H9 (cell line): Measurements from ENCODE around the gene ACYP2. TPM values are rescaled to one million over a fixed set of nuclear protein-coding genes. Genes with fewer than 3 reads are reported as not detected.

Experiments
- DNase-seq: peaks from one replicate; pipeline ENCODE4 v3.0.0-alpha.2; 2017
- H2AFZ ChIP-seq: one replicate; pipeline ENCODE4 v1.6.1; 2013; ENCODE audit warnings: mild to moderate bottlenecking, low read length, control low read depth, moderate library complexity
- H2AK5ac ChIP-seq: 2 replicates; pipeline ENCODE4 v1.6.1; 2013; ENCODE audit warnings: low read length, control low read depth, mixed read lengths; ENCODE audit not compliant: insufficient read length
- H2BK120ac ChIP-seq: one replicate; pipeline ENCODE4 v1.6.1; 2013; ENCODE audit warnings: low read depth, mild to moderate bottlenecking, low read length, control low read depth, inconsistent platforms; ENCODE audit not compliant: poor library complexity, severe bottlenecking
- H2BK12ac ChIP-seq: 2 replicates; pipeline ENCODE4 v1.6.1; 2013; ENCODE audit warnings: low read length, control low read depth, mixed read lengths, low read depth; ENCODE audit not compliant: insufficient read length
- H2BK15ac ChIP-seq: 2 replicates; pipeline ENCODE4 v1.6.1; 2013; ENCODE audit warnings: low read depth, low read length, control low read depth
- H2BK20ac ChIP-seq: one replicate; pipeline ENCODE4 v1.6.1; 2013; ENCODE audit warnings: low read depth, mild to moderate bottlenecking, low read length, control low read depth, inconsistent platforms; ENCODE audit not compliant: poor library complexity, severe bottlenecking
- H2BK5ac ChIP-seq: 2 replicates; pipeline ENCODE4 v1.6.1; 2013; ENCODE audit warnings: low read length, control low read depth, mixed read lengths; ENCODE audit not compliant: insufficient read length
- H3K14ac ChIP-seq: 2 replicates; pipeline ENCODE4 v1.6.1; 2013; ENCODE audit warnings: low read length, control low read depth; ENCODE audit not compliant: insufficient read depth
- H3K18ac ChIP-seq: 2 replicates; pipeline ENCODE4 v1.6.1; 2013; ENCODE audit warnings: low read depth, mild to moderate bottlenecking, mixed read lengths, low read length, control low read depth; ENCODE audit not compliant: insufficient read length
- H3K23ac ChIP-seq: 2 replicates; pipeline ENCODE4 v1.6.1; 2013; ENCODE audit warnings: low read length, control low read depth, mixed read lengths, low read depth; ENCODE audit not compliant: insufficient read length
- H3K23me2 ChIP-seq: 2 replicates; pipeline ENCODE4 v1.6.1; 2013; ENCODE audit warnings: low read depth, mild to moderate bottlenecking, mixed read lengths, low read length, control low read depth; ENCODE audit not compliant: insufficient read length, poor library complexity, severe bottlenecking
- H3K27ac ChIP-seq: 2 replicates; pipeline ENCODE4 v1.5.1; 2013; ENCODE audit warnings: low read length, control low read depth, mixed read lengths, low read depth; ENCODE audit not compliant: insufficient read length
- H3K27me3 ChIP-seq: 2 replicates; pipeline ENCODE4 v1.6.1; 2013; ENCODE audit warnings: low read length, control low read depth, inconsistent platforms; ENCODE audit not compliant: insufficient read depth
- H3K4ac ChIP-seq: 2 replicates; pipeline ENCODE4 v1.6.1; 2013; ENCODE audit warnings: low read depth, mild to moderate bottlenecking, control low read depth, inconsistent platforms, low read length, moderate library complexity
- H3K4me1 ChIP-seq: 2 replicates; pipeline ENCODE4 v1.6.1; 2013; ENCODE audit warnings: low read length, control low read depth, inconsistent platforms; ENCODE audit not compliant: insufficient read depth
- H3K4me2 ChIP-seq: 2 replicates; pipeline ENCODE4 v1.6.1; 2013; ENCODE audit warnings: low read length, control low read depth, mixed read lengths; ENCODE audit not compliant: insufficient read length, insufficient read depth
- H3K56ac ChIP-seq: 2 replicates; pipeline ENCODE4 v1.6.1; 2013; ENCODE audit warnings: low read depth, mild to moderate bottlenecking, mixed read lengths, low read length, control low read depth; ENCODE audit not compliant: insufficient read length
- H3K79me1 ChIP-seq: 2 replicates; pipeline ENCODE4 v1.6.1; 2013; ENCODE audit warnings: low read depth, mild to moderate bottlenecking, moderate library complexity, low read length, control low read depth, inconsistent platforms; ENCODE audit not compliant: insufficient read depth, poor library complexity, severe bottlenecking
- H3K79me2 ChIP-seq: 2 replicates; pipeline ENCODE4 v1.6.1; 2013; ENCODE audit warnings: low read length, control low read depth, inconsistent platforms; ENCODE audit not compliant: insufficient read depth
- H3K9ac ChIP-seq: 2 replicates; pipeline ENCODE4 v1.6.1; 2013; ENCODE audit warnings: low read length, control low read depth, mixed read lengths; ENCODE audit not compliant: insufficient read length; ENCODE audit errors: extremely low read depth
- H3K9me3 ChIP-seq: one replicate; pipeline ENCODE4 v1.6.1; 2013; ENCODE audit warnings: low read depth, low read length, inconsistent platforms; ENCODE audit not compliant: control insufficient read depth
- H3T11ph ChIP-seq: one replicate; pipeline ENCODE4 v1.6.1; 2013; ENCODE audit warnings: mild to moderate bottlenecking, low read length, control low read depth, inconsistent platforms
- H4K20me1 ChIP-seq: one replicate; pipeline ENCODE4 v1.6.1; 2013; ENCODE audit not compliant: control insufficient read depth, insufficient read length, insufficient read depth
- H4K5ac ChIP-seq: 2 replicates; pipeline ENCODE4 v1.6.1; 2013; ENCODE audit warnings: low read depth, mild to moderate bottlenecking, mixed read lengths, low read length, control low read depth; ENCODE audit not compliant: insufficient read length
- H4K8ac ChIP-seq: replicated peaks from 2 replicates; pipeline ENCODE4 v1.6.1; 2013; ENCODE audit warnings: low read length, control low read depth, mixed read lengths, low read depth; ENCODE audit not compliant: insufficient read length
- H4K91ac ChIP-seq: 2 replicates; pipeline ENCODE4 v1.6.1; 2013; ENCODE audit warnings: low read depth, mild to moderate bottlenecking, moderate library complexity, mixed read lengths, low read length, control low read depth; ENCODE audit not compliant: insufficient read length
- H3K27ac Mint-ChIP-seq, 3 experiments: 2 replicates in 2 of 3; 3 replicates in 1 of 3; pipeline ENCODE4 v1.8.0; 2020 to 2021; ENCODE audit warnings: mixed read lengths in 3 of 3, mild to moderate bottlenecking in 1 of 3, moderate library complexity in 1 of 3
- H3K27me3 Mint-ChIP-seq: 2 replicates; pipeline ENCODE4 v1.8.0; 2021; ENCODE audit warnings: low read depth, mild to moderate bottlenecking, moderate library complexity, mixed read lengths
- H3K36me3 Mint-ChIP-seq, 3 experiments: 2 replicates in 2 of 3; 3 replicates in 1 of 3; pipeline ENCODE4 v1.8.0; 2020 to 2021; ENCODE audit warnings: low read depth in 3 of 3, mixed read lengths in 3 of 3; ENCODE audit not compliant: insufficient read depth in 1 of 3
- H3K4me1 Mint-ChIP-seq, 2 experiments: 2 replicates each; pipeline ENCODE4 v1.8.0; 2020; ENCODE audit warnings: mixed read lengths in 2 of 2
- H3K4me3 Mint-ChIP-seq, 2 experiments: 2 replicates in 1 of 2; 3 replicates in 1 of 2; pipeline ENCODE4 v1.8.0; 2020 to 2021; ENCODE audit warnings: mild to moderate bottlenecking in 2 of 2, mixed read lengths in 2 of 2, moderate library complexity in 1 of 2
- H3K9me3 Mint-ChIP-seq, 2 experiments: 2 replicates in 1 of 2; 3 replicates in 1 of 2; pipeline ENCODE4 v1.8.0; 2020; ENCODE audit warnings: mild to moderate bottlenecking in 2 of 2, mixed read lengths in 2 of 2, moderate library complexity in 1 of 2
- CTCF ChIP-seq: fragments of 200-600 bp; sonication (generic); conservative IDR thresholded peaks from 3 replicates; pipeline ENCODE4 v1.8.0; 2021; ENCODE audit warnings: antibody characterized with exemption, mild to moderate bottlenecking
- WGBS: extraction: QIAGEN DNeasy Blood & Tissue Kit; methylation state at CpG from one replicate; pipeline ENCODE4 v1.1.7; 2013; ENCODE audit warnings: missing lambda C conversion rate, low lambda C conversion rate, mixed read lengths; ENCODE audit not compliant: insufficient read length; ENCODE audit errors: extremely low coverage; 5-methylcytosine and 5-hydroxymethylcytosine counted together
- total RNA-seq: library from RNA; stranded (reverse); gene quantifications from 2 replicates; pipeline ENCODE4 v1.2.1, GENCODE V29; 2021

ACYP2 gene
- total RNA-seq, 1 experiment from 2014 or later, result 3.2 TPM

- no peaks in the 10 kb centered on the region for H3K36me3 Mint-ChIP-seq
- no peak for DNase-seq
- Histone ChIP-seq H3K56ac (no peak overlapping the region), H4K20me1 (no peaks in the 10 kb centered on the region), H2BK12ac (no peak overlapping the region), H3K23ac (no peak overlapping the region), H3K27me3 (peaks cover 7% of the 10 kb centered on the region; the same call in 1 of the 2 replicates), H4K8ac (no peak overlapping the region), H3K4me2 (no peak overlapping the region), H3K79me2 (no peaks in the 10 kb centered on the region), H2BK20ac (no peak overlapping the region), H3K18ac (no peak overlapping the region), H3K14ac (no peak overlapping the region), H3K27ac (no peak overlapping the region), H3K79me1 (no peaks in the 10 kb centered on the region), H2AK5ac (no peak overlapping the region), H3K4me1 (no peaks in the 10 kb centered on the region; the same call in 1 of the 2 replicates), H4K91ac (no peak overlapping the region), H3K9me3 (no peaks in the 10 kb centered on the region), H3T11ph (no peak overlapping the region), H2BK120ac (no peak overlapping the region), H2AFZ (no peak overlapping the region), H2BK5ac (no peak overlapping the region), H3K23me2 (no peaks in the 10 kb centered on the region), H2BK15ac (no peak overlapping the region), H3K4ac (no peak overlapping the region), H4K5ac (no peak overlapping the region), H3K9ac (no peak overlapping the region)
- no peak overlapping the region for H3K4me3 Mint-ChIP-seq
- TF ChIP-seq CTCF, result no peak
- no CpG with 5 or more reads among the region's 2 CpGs for WGBS
- peaks cover 22 to 26% of the 10 kb centered on the region in 2 experiments for H3K4me1 Mint-ChIP-seq
- H3K27ac Mint-ChIP-seq, result no peak overlapping the region
- H3K9me3 Mint-ChIP-seq, result no peaks in the 10 kb centered on the region; a peak in 1 of 5 replicates
- peaks cover 53% of the 10 kb centered on the region for H3K27me3 Mint-ChIP-seq
Observed at GRCh38 chr2:54287532-54287931, 172.1 kb downstream of the ACYP2 start.
